DND-41 (cell line): Measurements from ENCODE around the gene CTAG1A.

Source experiments
- ATAC-seq: fragments of 200-7000 bp; cut with Tn5 transposase; 3 replicates; pipeline ENCODE4 v1.9.1; 2021; ENCODE audit warnings: low read depth; ENCODE audit not compliant: insufficient read depth
- DNase-seq: peaks from one replicate; pipeline ENCODE4 v3.0.0-alpha.2; 2020
- H2AFZ ChIP-seq: 2 replicates; pipeline ENCODE4 v1.6.0; 2012; ENCODE audit warnings: low read depth, low read length
- H3K27ac ChIP-seq: 2 replicates; pipeline ENCODE4 v1.5.1; 2012; ENCODE audit warnings: low read length, inconsistent platforms
- H3K27me3 ChIP-seq: fragments of 200-600 bp; sonication (generic); 2 replicates; pipeline ENCODE4 v1.6.0; 2012; ENCODE audit warnings: low read length, mild to moderate bottlenecking, inconsistent platforms; ENCODE audit not compliant: insufficient read depth, poor library complexity
- H3K36me3 ChIP-seq: 2 replicates; pipeline ENCODE4 v1.5.1; 2012; ENCODE audit warnings: low read length, inconsistent platforms; ENCODE audit not compliant: insufficient read depth
- H3K4me1 ChIP-seq: 2 replicates; pipeline ENCODE4 v1.5.1; 2012; ENCODE audit warnings: mild to moderate bottlenecking, low read length; ENCODE audit not compliant: insufficient read depth
- H3K4me2 ChIP-seq: 2 replicates; pipeline ENCODE4 v1.6.0; 2012; ENCODE audit warnings: mild to moderate bottlenecking, moderate library complexity, low read length, inconsistent platforms; ENCODE audit not compliant: insufficient read depth
- H3K4me3 ChIP-seq, 2 experiments: fragments of 200-600 bp in 1 of 2; shearing (Covaris generic) in 1 of 2; 2 replicates each; pipeline ENCODE4 v1.5.1; 2012 to 2016; ENCODE audit warnings: inconsistent platforms in 2 of 2, low read length in 2 of 2, mild to moderate bottlenecking in 2 of 2, low read depth in 1 of 2, moderate library complexity in 1 of 2
- H3K79me2 ChIP-seq: 2 replicates; pipeline ENCODE4 v1.6.0; 2012; ENCODE audit warnings: low read length, inconsistent platforms; ENCODE audit not compliant: insufficient read depth
- H3K9ac ChIP-seq: 2 replicates; pipeline ENCODE4 v1.6.0; 2012; ENCODE audit warnings: low read depth, mild to moderate bottlenecking, inconsistent platforms, low read length, moderate library complexity
- H3K9me3 ChIP-seq: 2 replicates; pipeline ENCODE4 v1.5.1; 2012; ENCODE audit warnings: low read length, moderate library complexity, mild to moderate bottlenecking, inconsistent platforms; ENCODE audit not compliant: insufficient read depth, severe bottlenecking
- H4K20me1 ChIP-seq: 2 replicates; pipeline ENCODE4 v1.6.0; 2012; ENCODE audit warnings: low read length; ENCODE audit not compliant: insufficient read depth
- CTCF ChIP-seq: IDR thresholded peaks from 2 replicates; pipeline ENCODE4 v1.5.1; 2012; ENCODE audit warnings: borderline replicate concordance, low read length, moderate library complexity, mild to moderate bottlenecking; ENCODE audit not compliant: poor library complexity, severe bottlenecking; ENCODE audit errors: extremely low read depth
- EZH2 ChIP-seq: IDR thresholded peaks from 3 replicates; pipeline ENCODE4 v1.6.1; 2012; ENCODE audit warnings: borderline replicate concordance, low read depth, mild to moderate bottlenecking, moderate library complexity, low read length, inconsistent platforms; ENCODE audit not compliant: severe bottlenecking

The CTAG1A gene

GRCh38 chrX:154542723-154543424, 42.1 kb upstream of the CTAG1A start:
- Histone ChIP-seq H3K27me3 (no peaks in the 10 kb centered on the region), H3K9me3 (no peaks in the 10 kb centered on the region), H3K4me1 (peaks cover 26% of the 10 kb centered on the region), H3K4me3 (no peak overlapping the region), H3K79me2 (peaks cover 16% of the 10 kb centered on the region), H3K27ac (peak overlapping the region; percentile 4; the same call in 1 of the 2 replicates), H3K4me2 (no peak overlapping the region), H2AFZ (no peak overlapping the region), H3K36me3 (peaks cover 22% of the 10 kb centered on the region), H3K9ac (no peak overlapping the region), H4K20me1 (peaks cover 2% of the 10 kb centered on the region; the same call in 1 of the 2 replicates)
- TF ChIP-seq EZH2 (no peak), CTCF (no peak)
- ATAC-seq (no peak), DNase-seq (peak; percentile 32)

- Histone ChIP-seq H4K20me1 (peaks cover 16% of the 10 kb centered on the region; the same call in 1 of the 2 replicates), H3K36me3 (peaks cover 22% of the 10 kb centered on the region), H3K9me3 (no peaks in the 10 kb centered on the region), H3K4me2 (peak overlapping the region; percentile 99), H3K4me1 (peaks cover 49% of the 10 kb centered on the region), H3K27me3 (no peaks in the 10 kb centered on the region), H2AFZ (0 out of 2 replicates have a peak overlapping the region, but pooled peaks have one; percentile 80), H3K9ac (peak overlapping the region; percentile 93), H3K79me2 (peaks cover 44% of the 10 kb centered on the region), H3K4me3 (peak overlapping the region; percentile 23 to 94; a peak in 3 of 4 replicates), H3K27ac (peak overlapping the region; percentile 68; the same call in 1 of the 2 replicates)
- no peak for DNase-seq
- no peak for ATAC-seq
- no peak for TF ChIP-seq EZH2
- TF ChIP-seq CTCF = no peak
Observed at GRCh38 chrX:154545673-154546274, 39.2 kb upstream of the CTAG1A start.

- no peaks in the 10 kb centered on the region for H3K9me3 ChIP-seq
- H3K4me3 ChIP-seq = peak within 1 kb of the TSS; percentile 94 to 100
- no peak for TF ChIP-seq EZH2
- TF ChIP-seq CTCF = no peak
- ATAC-seq (peak; percentile 64), DNase-seq (peak; percentile 83)
- peak within 1 kb of the TSS; percentile 91 for H3K27ac ChIP-seq
- peaks cover 50% of the 10 kb centered on the region for H3K79me2 ChIP-seq
- no peaks in the 10 kb centered on the region for H3K27me3 ChIP-seq
- peaks cover 21% of the 10 kb centered on the region; the same call in 1 of the 2 replicates for H4K20me1 ChIP-seq
- peak within 1 kb of the TSS; percentile 80 for H2AFZ ChIP-seq
- peaks cover 49% of the 10 kb centered on the region for H3K4me1 ChIP-seq
- H3K4me2 ChIP-seq = peak within 1 kb of the TSS; percentile 99
- peak within 1 kb of the TSS; percentile 93 for H3K9ac ChIP-seq
- peaks cover 16% of the 10 kb centered on the region for H3K36me3 ChIP-seq
Observed at GRCh38 chrX:154546354-154547244, 38.3 kb upstream of the CTAG1A start, which contains the start of gene G6PD. G6PD (minus strand) TSS chrX:154546846; CDS start chrX:154546155, 691 bp downstream.
